Heart left ventricle (tissue), 16 donors: Measurements from ENCODE around the gene HS3ST3B1. TPM values are rescaled to one million over a fixed set of nuclear protein-coding genes. Genes with fewer than 3 reads are reported as not detected.

Source experiments
- ATAC-seq, 4 donors: fragments of 200-7000 bp; cut with Tn5 transposase; one replicate each; pipeline ENCODE4 v1.9.1; 2020 to 2022; ENCODE audit warnings: moderate library complexity in 4 of 4, mild to moderate bottlenecking in 3 of 4, moderate number of reproducible peaks in 1 of 4
- DNase-seq, 5 donors: peaks; one replicate each; pipeline ENCODE4 v3.0.0-alpha.2; 2020
- H3K27ac ChIP-seq, 12 donors: fragments of 200-600 bp; sonication (generic) in 4 of 12; one replicate each; pipeline versions ENCODE4 v1.5.0 to v1.8.0; 2016 to 2022; ENCODE audit warnings: mild to moderate bottlenecking in 2 of 12
- H3K27me3 ChIP-seq, 9 donors: fragments of 200-600 bp; sonication (generic) in 2 of 9; one replicate each; pipeline versions ENCODE4 v1.5.1 to v1.8.0; 2016 to 2022; ENCODE audit warnings: mild to moderate bottlenecking in 3 of 9
- H3K36me3 ChIP-seq, 9 donors: fragments of 200-600 bp; sonication (generic) in 2 of 9; one replicate each; pipeline versions ENCODE4 v1.5.0 to v1.8.0; 2018 to 2022; ENCODE audit warnings: mild to moderate bottlenecking in 2 of 9
- H3K4me1 ChIP-seq, 12 donors: fragments of 200-600 bp; sonication (generic) in 4 of 12; one replicate each; pipeline versions ENCODE4 v1.5.0 to v1.8.0; 2016 to 2022; ENCODE audit warnings: mild to moderate bottlenecking in 3 of 12
- H3K4me3 ChIP-seq, 12 donors: fragments of 200-600 bp; sonication (generic) in 4 of 12; one replicate each; pipeline versions ENCODE4 v1.5.0 to v1.8.0; 2017 to 2022; ENCODE audit warnings: mild to moderate bottlenecking in 9 of 12, moderate library complexity in 4 of 12
- H3K9me3 ChIP-seq, 12 donors: fragments of 200-600 bp; sonication (generic) in 4 of 12; one replicate each; pipeline versions ENCODE4 v1.5.0 to v1.8.0; 2016 to 2022; ENCODE audit warnings: mild to moderate bottlenecking in 1 of 12
- CTCF ChIP-seq, 12 donors: fragments of 200-600 bp; sonication (generic) in 4 of 12; IDR thresholded peaks; one replicate each; pipeline versions ENCODE4 v1.5.0 to v1.8.0; 2018 to 2022; ENCODE audit warnings: antibody characterized with exemption in 12 of 12, mild to moderate bottlenecking in 5 of 12
- POLR2A ChIP-seq, 2 donors: fragments of 450-650 bp; IDR thresholded peaks; one replicate each; pipeline ENCODE4 v1.6.1; 2017; ENCODE audit warnings: antibody characterized with exemption in 2 of 2, mild to moderate bottlenecking in 2 of 2, moderate library complexity in 2 of 2
- WGBS, 4 donors: extraction: QIAGEN DNeasy Blood & Tissue Kit in 2 of 4; methylation state at CpG; one replicate each; pipeline versions ENCODE4 v1.1.5 to v1.1.7; 2013 to 2018; 5-methylcytosine and 5-hydroxymethylcytosine counted together
- intact Hi-C, 10 donors: fragments of 100-400 bp; cut with DNase I; formaldehyde crosslinking; loops; one replicate each; pipeline versions ENCODE4 v1.11.1 to v1.14.2; 2022
- polyA plus RNA-seq, 2 donors: library from polyadenylated mRNA; stranded (reverse); fragments of 200-250 nt; gene quantifications; one replicate each; pipeline ENCODE4 v1.2.3, GENCODE V29; 2013
- total RNA-seq, 9 donors: library from RNA; depleted of rRNA in 2 of 9; stranded (reverse); fragments of >200 nt in 2 of 9; fragmentation: NEBNext Ultra II Directional in 3 of 9; extraction: Animal tissue kit (Norgen Biotek cat#: 25700) in 3 of 9; gene quantifications; one replicate each; pipeline versions ENCODE4 v1.1.0 to v1.2.4, GENCODE V29; 2016 to 2023
- donor health status: ischemic (EF 13 %, LVEDD 7.1; RV severe dilation, severe dysfunction).
- donor health status: healthy with polysubstance abuse.
- donor health status: DM: no; HTN: yes; CAD: no.
- donor health status: DM: no; HTN: no; CAD: no.
- donor health status: ischemic (EF 25% LVEDD 6.9; RV normal size, moderate dysfunction).
- donor health status: ischemic (EF 25% LVEDD 5.7; RV mildly dilated, moderate dysfunction).
- donor health status: healthy.
- donor health status: DM: yes; HTN: yes; CAD: no.
- donor health status: ischemic (EF 35%, LVEDD 5.7; RV mildly dilated, moderate dysfunction).
- donor health status: nonischemic (EF 11% LVEDD 7.7; RV severe dilation, severe dysfunction).
- donor health status: DM: yes; HTN: yes; CAD: no.
- donor health status: PGD.
- donor health status: ischemic (EF 29% LVEDD 5.4; RV normal size, mild dysfunction).
- donor health status: nonischemic (EF 23%, LVEDD 6.1; RV moderate dilation, normal function).

The HS3ST3B1 gene
- total and polyA plus RNA-seq, 11 donors: 0.61 to 3.9 (median 2.9) TPM

- peaks cover 0 to 56% (median 20%) of the 10 kb centered on the region in 9 donors for H3K27me3 ChIP-seq
- no peak overlapping the region for H3K4me3 ChIP-seq
- no peak overlapping the region for H3K27ac ChIP-seq
- H3K9me3 ChIP-seq: no peaks in the 10 kb centered on the region
- no peaks in the 10 kb centered on the region for H3K4me1 ChIP-seq
- ATAC-seq (no peak), DNase-seq (no peak)
- TF ChIP-seq CTCF (IDR thresholded peaks at IDR 0.05): no peak
- TF ChIP-seq POLR2A (IDR thresholded peaks at IDR 0.05): no peak
- 73 to 85% (median 79%) methylated on average over 2 of the region's 2 CpGs for WGBS, 4 donors
- intact Hi-C loops: no loop called here
- H3K36me3 ChIP-seq: no peaks in the 10 kb centered on the region
Measured at GRCh38 chr17:14289162-14289561, 11.7 kb upstream of the HS3ST3B1 start.

GRCh38 chr17:14294876-14295275, 6.0 kb upstream of the HS3ST3B1 start:
- Histone ChIP-seq H3K27ac (no peak overlapping the region), H3K4me1 (peaks cover 0 to 32% (median 24%) of the 10 kb centered on the region in 12 donors), H3K27me3 (peaks cover 39 to 87% (median 70%) of the 10 kb centered on the region in 9 donors), H3K4me3 (no peak overlapping the region), H3K9me3 (no peaks in the 10 kb centered on the region), H3K36me3 (no peaks in the 10 kb centered on the region)
- 26 to 43% (median 30%) methylated on average over 20 of the region's 20 CpGs for WGBS, 4 donors
- intact Hi-C loops: loop anchor here in 1 of 10 donors (10.0 kb wide), 1 partner anchor 80 kb away; no protein-coding TSS in a partner anchor
- no peak for ATAC-seq
- TF ChIP-seq POLR2A (IDR thresholded peaks at IDR 0.05): no peak
- no peak for TF ChIP-seq CTCF (IDR thresholded peaks at IDR 0.05)
- DNase-seq: no peak

GRCh38 chr17:14295676-14296075, 5.2 kb upstream of the HS3ST3B1 start:
- TF ChIP-seq CTCF (IDR thresholded peaks at IDR 0.05) (no peak), POLR2A (IDR thresholded peaks at IDR 0.05) (no peak)
- peaks cover 0 to 40% (median 27%) of the 10 kb centered on the region in 12 donors for H3K4me1 ChIP-seq
- peaks cover 39 to 83% (median 72%) of the 10 kb centered on the region in 9 donors for H3K27me3 ChIP-seq
- ATAC-seq: no peak
- no peak for DNase-seq
- no peak overlapping the region for H3K27ac ChIP-seq
- no peaks in the 10 kb centered on the region for H3K36me3 ChIP-seq
- no peaks in the 10 kb centered on the region for H3K9me3 ChIP-seq
- intact Hi-C loops: loop anchor here in 2 of 10 donors (2.0 to 10.0 kb wide), 2 partner anchors 81 to 227 kb away; partner anchors contain the start of gene COX10 (in 1 of the 2)
- WGBS, 4 donors: 62 to 81% (median 70%) methylated on average over 5 to 9 of the region's 9 CpGs
- no peak overlapping the region for H3K4me3 ChIP-seq

GRCh38 chr17:14296166-14296910, 4.5 kb upstream of the HS3ST3B1 start:
- 44 to 64% (median 53%) methylated on average over 12 of the region's 12 CpGs for WGBS, 4 donors
- no peak overlapping the region for H3K4me3 ChIP-seq
- H3K27me3 ChIP-seq: peaks cover 39 to 86% (median 74%) of the 10 kb centered on the region in 9 donors
- peaks cover 0 to 44% (median 31%) of the 10 kb centered on the region in 12 donors for H3K4me1 ChIP-seq
- no peak for DNase-seq
- intact Hi-C loops: loop anchor here in 2 of 10 donors (2.0 to 10.0 kb wide), 2 partner anchors 82 to 228 kb away; partner anchors contain the start of gene COX10 (in 1 of the 2)
- H3K36me3 ChIP-seq: no peaks in the 10 kb centered on the region
- H3K27ac ChIP-seq: no peak overlapping the region
- no peak for ATAC-seq
- TF ChIP-seq POLR2A (IDR thresholded peaks at IDR 0.05) (no peak), CTCF (IDR thresholded peaks at IDR 0.05) (no peak)
- no peaks in the 10 kb centered on the region for H3K9me3 ChIP-seq
